ENCODE measurements around the gene NUP153.

The NUP153 gene

DNA sequence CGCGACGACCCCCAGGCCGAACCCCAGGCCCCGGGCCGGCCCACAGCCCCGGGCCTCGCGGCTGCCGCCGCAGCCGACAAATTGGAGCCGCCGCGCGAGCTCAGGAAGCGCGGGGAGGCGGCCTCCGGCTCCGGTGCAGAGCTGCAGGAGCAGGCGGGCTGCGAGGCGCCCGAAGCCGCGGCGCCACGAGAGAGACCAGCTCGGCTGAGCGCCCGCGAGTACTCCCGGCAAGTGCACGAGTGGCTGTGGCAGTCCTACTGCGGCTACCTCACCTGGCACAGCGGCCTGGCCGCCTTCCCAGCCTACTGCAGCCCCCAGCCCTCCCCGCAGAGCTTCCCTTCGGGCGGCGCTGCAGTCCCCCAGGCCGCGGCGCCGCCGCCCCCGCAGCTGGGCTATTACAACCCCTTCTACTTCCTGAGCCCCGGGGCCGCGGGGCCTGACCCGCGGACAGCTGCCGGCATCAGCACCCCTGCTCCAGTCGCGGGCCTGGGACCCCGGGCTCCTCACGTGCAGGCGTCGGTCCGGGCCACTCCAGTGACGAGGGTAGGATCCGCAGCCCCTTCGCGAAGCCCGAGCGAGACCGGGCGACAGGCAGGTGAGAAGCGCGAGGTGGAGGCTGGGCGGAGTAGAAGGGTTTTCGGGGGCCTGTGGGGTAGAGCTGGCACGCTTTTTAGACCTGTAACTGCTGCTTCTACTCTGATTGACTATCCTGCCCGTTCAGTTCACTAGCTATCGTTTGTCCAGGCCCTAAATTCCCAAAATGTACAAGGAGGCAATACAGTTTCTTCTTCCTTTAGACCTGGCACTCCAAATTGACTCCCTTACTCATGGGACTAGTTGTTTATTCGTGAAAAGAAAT is 106.0 kb downstream of the NUP153 start:
- peak; percentile 63 for DNase-seq (ENCODE audit: low spot score)
- TF ChIP-seq, protein P1, sequence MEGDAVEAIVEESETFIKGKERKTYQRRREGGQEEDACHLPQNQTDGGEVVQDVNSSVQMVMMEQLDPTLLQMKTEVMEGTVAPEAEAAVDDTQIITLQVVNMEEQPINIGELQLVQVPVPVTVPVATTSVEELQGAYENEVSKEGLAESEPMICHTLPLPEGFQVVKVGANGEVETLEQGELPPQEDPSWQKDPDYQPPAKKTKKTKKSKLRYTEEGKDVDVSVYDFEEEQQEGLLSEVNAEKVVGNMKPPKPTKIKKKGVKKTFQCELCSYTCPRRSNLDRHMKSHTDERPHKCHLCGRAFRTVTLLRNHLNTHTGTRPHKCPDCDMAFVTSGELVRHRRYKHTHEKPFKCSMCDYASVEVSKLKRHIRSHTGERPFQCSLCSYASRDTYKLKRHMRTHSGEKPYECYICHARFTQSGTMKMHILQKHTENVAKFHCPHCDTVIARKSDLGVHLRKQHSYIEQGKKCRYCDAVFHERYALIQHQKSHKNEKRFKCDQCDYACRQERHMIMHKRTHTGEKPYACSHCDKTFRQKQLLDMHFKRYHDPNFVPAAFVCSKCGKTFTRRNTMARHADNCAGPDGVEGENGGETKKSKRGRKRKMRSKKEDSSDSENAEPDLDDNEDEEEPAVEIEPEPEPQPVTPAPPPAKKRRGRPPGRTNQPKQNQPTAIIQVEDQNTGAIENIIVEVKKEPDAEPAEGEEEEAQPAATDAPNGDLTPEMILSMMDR (IDR thresholded peaks at IDR 0.05; ENCODE audit: borderline replicate concordance, control extremely low read depth, extremely low read depth, insufficient read depth, missing control alignments) = peak; percentile 0
- in situ Hi-C loops (cut with MboI; ENCODE audit: low sequenced_read_pairs, unreplicated experiment) = no loop called here

DNA sequence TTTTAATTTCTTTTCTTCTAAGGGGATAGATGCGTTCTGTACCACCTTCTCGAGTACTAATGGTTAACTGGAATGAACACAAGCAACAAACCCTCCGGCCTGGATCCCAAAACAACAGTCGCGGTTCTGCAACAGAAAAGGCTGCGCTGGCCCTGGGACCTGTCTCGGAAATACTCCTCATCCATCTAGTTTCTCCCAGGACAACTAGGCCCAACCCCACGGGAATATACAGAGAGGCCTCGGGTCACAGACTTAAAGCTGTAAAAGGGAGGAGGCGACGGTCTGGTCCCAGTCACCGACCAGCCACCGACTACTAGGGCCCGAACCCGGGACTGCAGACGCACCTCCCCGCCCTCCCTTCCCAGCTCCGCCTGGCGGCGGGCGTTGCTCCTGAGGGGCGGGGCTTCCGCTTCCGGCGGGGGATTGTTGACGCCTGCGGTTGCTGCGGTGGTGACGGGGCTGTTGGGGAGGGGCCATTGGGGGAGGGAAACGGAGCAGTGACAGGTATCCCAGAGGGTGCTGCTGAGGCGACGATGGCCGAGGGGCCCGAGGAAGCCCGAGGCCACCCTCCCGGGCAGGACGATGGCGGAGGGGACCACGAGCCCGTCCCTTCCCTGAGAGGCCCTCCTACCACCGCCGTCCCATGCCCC is 106.7 kb downstream of the NUP153 start, which contains the start of gene FAM8A1:
Gene FAM8A1, plus strand, starts transcription at position 426 of the 650 bp plus-strand sequence. Its CDS starts 108 bp downstream, at position 534.
- TF ChIP-seq, protein P1 (IDR thresholded peaks at IDR 0.05; ENCODE audit: borderline replicate concordance, control extremely low read depth, extremely low read depth, insufficient read depth, missing control alignments) = no peak
- in situ Hi-C loops (cut with MboI; ENCODE audit: low sequenced_read_pairs, unreplicated experiment) = no loop called here
- DNase-seq (ENCODE audit: low spot score) = peak; percentile 96

DNA sequence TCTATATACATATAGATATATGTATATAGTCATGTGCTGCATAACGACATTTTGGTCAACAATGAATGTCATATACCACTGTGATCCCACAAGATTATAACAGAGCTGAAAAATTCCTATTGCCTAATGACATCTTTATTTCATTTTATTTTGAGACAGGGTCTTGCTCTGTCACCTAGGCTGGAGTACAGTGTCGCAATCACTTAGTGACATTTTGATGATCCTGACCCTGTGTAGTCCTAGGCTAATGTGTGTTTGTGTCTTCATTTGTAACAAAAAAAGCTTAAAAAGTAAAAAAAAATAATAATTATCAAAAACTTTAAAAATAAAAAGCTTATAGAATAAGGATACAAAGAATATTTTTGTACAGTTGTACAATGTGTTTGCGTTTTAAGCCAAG is 110.6 kb downstream of the NUP153 start:
- DNase-seq (ENCODE audit: low spot score) = no peak
- in situ Hi-C loops (cut with MboI; ENCODE audit: low sequenced_read_pairs, unreplicated experiment) = no loop called here
- TF ChIP-seq, protein P1 (IDR thresholded peaks at IDR 0.05; ENCODE audit: borderline replicate concordance, control extremely low read depth, extremely low read depth, insufficient read depth, missing control alignments) = no peak

DNA sequence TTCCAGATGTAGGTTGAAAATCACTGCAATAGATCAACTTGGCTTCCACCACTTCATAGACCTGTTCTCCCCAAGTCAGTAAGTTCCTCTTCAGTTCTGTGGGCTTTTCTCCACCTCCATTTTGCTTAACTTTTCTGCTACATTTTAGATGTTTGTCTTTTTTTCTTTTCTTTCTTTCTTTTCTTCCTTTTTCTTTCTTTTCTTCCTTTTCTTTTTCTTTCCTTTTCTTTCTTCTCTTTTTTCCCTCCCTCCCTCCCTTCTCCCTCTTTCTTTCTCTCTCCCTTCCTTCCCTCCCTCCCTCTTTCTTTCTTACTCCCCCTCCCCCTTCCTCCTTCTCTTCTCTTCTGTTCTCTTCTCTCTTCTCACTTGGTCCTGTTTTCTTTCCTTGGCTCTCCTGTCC is 113.5 kb downstream of the NUP153 start:
- TF ChIP-seq, protein P1 (IDR thresholded peaks at IDR 0.05; ENCODE audit: borderline replicate concordance, control extremely low read depth, extremely low read depth, insufficient read depth, missing control alignments) = no peak
- DNase-seq (ENCODE audit: low spot score) = no peak
- in situ Hi-C loops (cut with MboI; ENCODE audit: low sequenced_read_pairs, unreplicated experiment) = no loop called here

DNA sequence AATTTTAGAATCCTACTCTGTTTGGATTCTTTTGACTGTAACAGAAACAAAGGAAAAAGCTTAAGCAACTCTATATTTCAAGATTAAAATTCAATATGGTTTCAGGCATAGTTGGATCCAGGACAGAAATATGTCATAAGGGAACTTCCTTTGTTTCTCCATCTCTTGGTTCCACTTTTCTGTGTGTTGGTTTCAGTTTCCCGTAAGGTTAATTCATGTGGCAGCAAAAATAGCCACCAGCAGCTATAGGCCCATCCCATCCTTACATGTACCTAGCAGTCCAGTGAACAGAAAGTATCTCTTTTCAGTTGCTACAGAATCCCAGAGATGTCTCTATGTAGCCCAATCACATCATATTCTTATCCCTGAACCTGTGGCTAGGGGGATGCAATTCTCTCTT is 115.4 kb downstream of the NUP153 start:
- in situ Hi-C loops (cut with MboI; ENCODE audit: low sequenced_read_pairs, unreplicated experiment) = no loop called here
- TF ChIP-seq, protein P1 (IDR thresholded peaks at IDR 0.05; ENCODE audit: borderline replicate concordance, control extremely low read depth, extremely low read depth, insufficient read depth, missing control alignments) = no peak
- no peak for DNase-seq (ENCODE audit: low spot score)

DNA sequence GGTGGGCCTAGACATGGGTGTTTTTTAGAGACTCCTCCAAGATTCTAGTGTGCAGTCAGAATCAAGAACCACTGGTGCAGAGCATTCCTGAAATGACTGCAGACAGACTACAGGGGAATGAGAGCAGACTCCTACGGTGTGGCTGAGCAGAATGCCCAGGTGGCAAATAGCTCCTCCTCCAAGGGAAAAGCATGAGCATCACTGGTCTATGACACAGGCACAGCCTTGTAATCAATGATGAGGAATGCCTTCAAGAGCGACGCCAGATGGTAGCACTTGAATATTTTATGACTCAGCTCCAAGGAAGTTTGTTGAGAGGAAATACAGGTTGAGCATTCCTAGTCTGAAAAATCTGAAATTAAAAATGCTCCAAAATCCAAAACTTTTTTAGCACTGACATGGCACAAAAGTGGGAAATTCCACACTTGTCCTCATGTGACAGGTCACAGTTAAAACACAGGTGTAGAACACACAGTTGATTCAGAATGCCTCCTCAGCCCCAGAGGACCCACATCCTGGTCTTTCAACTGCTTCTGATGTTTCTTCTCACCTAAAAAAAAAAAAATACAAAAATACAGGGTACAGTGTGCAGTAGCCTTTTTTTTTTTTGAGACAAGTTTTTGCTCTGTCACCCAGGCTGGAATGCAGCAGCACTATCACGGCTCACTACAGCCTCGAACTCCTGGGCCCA is 117.2 kb downstream of the NUP153 start:
- DNase-seq (ENCODE audit: low spot score) = no peak
- in situ Hi-C loops (cut with MboI; ENCODE audit: low sequenced_read_pairs, unreplicated experiment) = loop anchor here (10.0 kb wide), 1 partner anchor 435 kb away; no protein-coding TSS in a partner anchor

More for the DNA sequence above, 117.2 kb downstream of the NUP153 start:
- TF ChIP-seq, protein P1 (IDR thresholded peaks at IDR 0.05; ENCODE audit: borderline replicate concordance, control extremely low read depth, extremely low read depth, insufficient read depth, missing control alignments) = no peak
